Measurements from ENCODE around the gene ST6GALNAC5.

Gene ST6GALNAC5

GRCh38 chr1:77038000-77038399 is 170.7 kb downstream of the ST6GALNAC5 start:
- H2AFZ ChIP-seq (ENCODE audit: low read depth, low read length, severe bottlenecking) = no peak overlapping the region
- H4K20me1 ChIP-seq (ENCODE audit: low read depth, low read length) = no peaks in the 10 kb centered on the region
- no peaks in the 10 kb centered on the region for H3K79me2 ChIP-seq (ENCODE audit: insufficient read depth, low read length)
- no peak overlapping the region for H3K27ac ChIP-seq (ENCODE audit: low read depth, low read length)
- no peaks in the 10 kb centered on the region for H3K9me3 ChIP-seq (ENCODE audit: insufficient read depth, low read length)
- H3K36me3 ChIP-seq (ENCODE audit: low read length) = no peaks in the 10 kb centered on the region
- no peak for TF ChIP-seq CTCF (IDR thresholded peaks at IDR 0.05; ENCODE audit: insufficient read depth, low read length, poor library complexity, severe bottlenecking)
- TF ChIP-seq EZH2phosphoT487 (conservative IDR thresholded peaks at IDR 0.05; ENCODE audit: low read length) = no peak
- H3K4me2 ChIP-seq (ENCODE audit: low read depth, low read length, poor library complexity, severe bottlenecking) = no peak overlapping the region
- H3K9ac ChIP-seq (ENCODE audit: low read length) = no peak overlapping the region
- no peaks in the 10 kb centered on the region for H3K27me3 ChIP-seq (ENCODE audit: low read length)
- H3F3A ChIP-seq (ENCODE audit: insufficient read depth) = no peaks in the 10 kb centered on the region
- H3K4me3 ChIP-seq (ENCODE audit: insufficient read depth, low read length, poor library complexity, severe bottlenecking) = no peak overlapping the region
- H3K9me2 ChIP-seq (replicated peaks; ENCODE audit: insufficient read depth, low read length) = no peaks in the 10 kb centered on the region

GRCh38 chr1:77039111-77039510 is 171.8 kb downstream of the ST6GALNAC5 start:
- Histone ChIP-seq H3K27ac (ENCODE audit: low read depth, low read length) (no peak overlapping the region), H3K9me2 (replicated peaks; ENCODE audit: insufficient read depth, low read length) (no peaks in the 10 kb centered on the region), H2AFZ (ENCODE audit: low read depth, low read length, severe bottlenecking) (no peak overlapping the region), H3K36me3 (ENCODE audit: low read length) (no peaks in the 10 kb centered on the region), H3K27me3 (ENCODE audit: low read length) (no peaks in the 10 kb centered on the region), H4K20me1 (ENCODE audit: low read depth, low read length) (no peaks in the 10 kb centered on the region), H3K9me3 (ENCODE audit: insufficient read depth, low read length) (no peaks in the 10 kb centered on the region), H3K4me2 (ENCODE audit: low read depth, low read length, poor library complexity, severe bottlenecking) (no peak overlapping the region), H3K79me2 (ENCODE audit: insufficient read depth, low read length) (no peaks in the 10 kb centered on the region), H3K9ac (ENCODE audit: low read length) (no peak overlapping the region), H3K4me3 (ENCODE audit: insufficient read depth, low read length, poor library complexity, severe bottlenecking) (no peak overlapping the region), H3F3A (ENCODE audit: insufficient read depth) (no peaks in the 10 kb centered on the region)
- TF ChIP-seq CTCF (IDR thresholded peaks at IDR 0.05; ENCODE audit: insufficient read depth, low read length, poor library complexity, severe bottlenecking) = no peak
- no peak for TF ChIP-seq EZH2phosphoT487 (conservative IDR thresholded peaks at IDR 0.05; ENCODE audit: low read length)

- Histone ChIP-seq H3K9me3 (ENCODE audit: insufficient read depth, low read length) (no peaks in the 10 kb centered on the region), H3K79me2 (ENCODE audit: insufficient read depth, low read length) (no peaks in the 10 kb centered on the region), H3F3A (ENCODE audit: insufficient read depth) (no peaks in the 10 kb centered on the region), H3K4me3 (ENCODE audit: insufficient read depth, low read length, poor library complexity, severe bottlenecking) (no peak overlapping the region), H3K27ac (ENCODE audit: low read depth, low read length) (no peak overlapping the region), H3K27me3 (ENCODE audit: low read length) (no peaks in the 10 kb centered on the region), H3K4me2 (ENCODE audit: low read depth, low read length, poor library complexity, severe bottlenecking) (no peak overlapping the region), H3K9ac (ENCODE audit: low read length) (no peak overlapping the region), H2AFZ (ENCODE audit: low read depth, low read length, severe bottlenecking) (no peak overlapping the region), H3K36me3 (ENCODE audit: low read length) (no peaks in the 10 kb centered on the region), H4K20me1 (ENCODE audit: low read depth, low read length) (no peaks in the 10 kb centered on the region), H3K9me2 (replicated peaks; ENCODE audit: insufficient read depth, low read length) (no peaks in the 10 kb centered on the region)
- TF ChIP-seq EZH2phosphoT487 (conservative IDR thresholded peaks at IDR 0.05; ENCODE audit: low read length) (no peak), CTCF (IDR thresholded peaks at IDR 0.05; ENCODE audit: insufficient read depth, low read length, poor library complexity, severe bottlenecking) (no peak)
Observed at GRCh38 chr1:77039739-77040138, 172.5 kb downstream of the ST6GALNAC5 start.

Measured in SU-DHL-6 (cell line).